NCI-H2227 (cell line): Measurements from ENCODE around the gene FOXO3B.
"Not testable (repeated sequence)": the region's sequence is repeated elsewhere in the genome, so short reads cannot be mapped to it uniquely, and the experiment has no call there.

ENCODE experiments used
- DNase-seq: peaks from one replicate; lab custom pipeline; 2025; ENCODE audit not compliant: unreplicated experiment; lab: John Stamatoyannopoulos, UW

FOXO3B gene

GRCh38 chr17:18661924-18662624, 20.0 kb downstream of the FOXO3B start:
- not testable (repeated sequence) for DNase-seq

GRCh38 chr17:18650094-18650493, 32.0 kb downstream of the FOXO3B start:
- not testable (repeated sequence) for DNase-seq

GRCh38 chr17:18644291-18644690, 37.8 kb downstream of the FOXO3B start, which contains the start of gene TBC1D28:
Gene TBC1D28, minus strand, starts transcription at chr17:18644391. Its CDS starts 3,039 bp downstream, at chr17:18641352.
- not testable (repeated sequence) for DNase-seq

DNA sequence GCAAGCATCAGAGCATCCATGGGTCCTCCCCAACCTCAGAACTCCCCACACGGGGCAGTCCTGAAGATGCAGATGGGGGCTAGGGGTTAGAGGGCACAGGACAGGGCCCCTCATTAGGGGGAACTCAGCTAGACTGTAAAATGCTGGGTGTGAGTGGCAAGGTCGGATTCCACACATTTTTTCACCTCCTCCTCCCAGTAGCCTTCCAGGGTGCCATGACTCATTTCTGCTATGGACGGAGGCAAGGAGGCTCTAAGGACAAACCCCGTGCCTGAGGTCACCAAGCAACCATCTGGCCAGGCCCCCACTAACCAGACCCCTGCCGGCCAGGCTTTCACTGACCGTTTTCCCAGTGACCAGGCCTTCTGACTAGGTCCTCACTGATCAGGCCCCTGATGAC, 39.0 kb downstream of the FOXO3B start:
- not testable (repeated sequence) for DNase-seq

- DNase-seq = not testable (repeated sequence)
Observed at GRCh38 chr17:18638357-18638756, 43.8 kb downstream of the FOXO3B start.

- DNase-seq = not testable (repeated sequence)
Observed at GRCh38 chr17:18636237-18636636, 45.9 kb downstream of the FOXO3B start.

- not testable (repeated sequence) for DNase-seq
Observed at GRCh38 chr17:18635773-18636172, 46.3 kb downstream of the FOXO3B start.

DNA sequence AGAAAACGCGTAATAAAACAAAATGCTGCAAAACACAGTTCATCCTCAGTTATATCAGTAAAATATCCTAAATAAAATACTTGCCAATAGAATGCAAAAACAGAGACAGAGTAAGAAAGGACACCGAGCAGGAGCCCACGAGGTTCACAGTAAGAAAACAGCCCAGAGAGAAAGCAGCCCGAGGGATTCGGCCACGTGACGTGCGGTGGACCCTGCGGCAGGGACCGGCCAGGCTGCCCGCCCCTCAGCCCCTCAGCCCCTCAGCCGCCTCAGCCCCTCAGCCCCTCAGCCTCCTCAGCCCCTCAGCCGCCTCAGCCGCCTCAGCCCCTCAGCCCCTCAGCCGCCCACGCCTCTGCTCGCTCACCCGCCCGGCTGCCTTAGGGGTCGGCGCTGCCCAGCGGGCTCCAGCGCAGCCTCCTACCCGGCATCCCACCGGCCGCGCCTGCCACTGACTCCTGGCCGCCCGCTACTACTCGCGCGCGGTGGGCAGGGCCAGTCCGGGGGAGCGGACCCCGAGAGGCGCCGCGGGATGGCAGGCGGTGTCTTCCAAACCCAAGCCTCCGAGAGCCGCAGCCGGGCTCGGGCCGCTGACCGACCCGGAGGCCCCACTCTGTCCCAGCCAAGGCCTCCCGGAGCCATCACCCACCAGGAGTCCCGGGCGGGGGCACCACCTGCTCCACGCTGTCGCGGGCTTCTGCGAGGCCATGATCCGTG, 47.4 kb downstream of the FOXO3B start:
- DNase-seq = peak; percentile 2
